OCI-LY3 (cell line): Measurements from ENCODE around the gene HMCN1.

ENCODE experiments used
- CTCF ChIP-seq: fragments of 200-600, 300-600 bp; sonication (generic); IDR thresholded peaks from 2 replicates; pipeline ENCODE4 v1.5.1; 2014; ENCODE audit warnings: antibody characterized with exemption, low read length, low read depth
- EZH2phosphoT487 ChIP-seq: fragments of 200-600 bp; shearing (Covaris generic); IDR thresholded peaks from 2 replicates; pipeline ENCODE4 v1.6.1; 2018; ENCODE audit warnings: antibody characterized with exemption, mixed run types, low read depth

- TF ChIP-seq EZH2phosphoT487: no peak
- TF ChIP-seq CTCF: no peak
These were observed 468.1 kb downstream of the HMCN1 start for GRCh38 chr1:186202271-186202764.
